Frontal cortex (tissue), 4 donors: ENCODE results near the gene APEH. TPM values are rescaled to one million over a fixed set of nuclear protein-coding genes. Genes with fewer than 3 reads are reported as not detected.

Experiments
- DNase-seq, 2 donors: peaks; one replicate each; pipeline ENCODE4 v3.0.0; 2012; ENCODE audit warnings: low spot score in 2 of 2
- FAIRE-seq: peaks from 2 replicates; lab custom pipeline; 2012; peaks lifted over from hg19 to GRCh38; lab: Jason Lieb, UNC
- total RNA-seq: library from RNA; depleted of rRNA; stranded (reverse); fragments of >200 nt; gene quantifications from one replicate; pipeline ENCODE4 v1.2.3, GENCODE V29; 2014
- donor health status: control.
- donor health status: control.
- donor health status: control.

The APEH gene
- total RNA-seq, 1 donor from 2014 or later = 66.0 TPM

DNA sequence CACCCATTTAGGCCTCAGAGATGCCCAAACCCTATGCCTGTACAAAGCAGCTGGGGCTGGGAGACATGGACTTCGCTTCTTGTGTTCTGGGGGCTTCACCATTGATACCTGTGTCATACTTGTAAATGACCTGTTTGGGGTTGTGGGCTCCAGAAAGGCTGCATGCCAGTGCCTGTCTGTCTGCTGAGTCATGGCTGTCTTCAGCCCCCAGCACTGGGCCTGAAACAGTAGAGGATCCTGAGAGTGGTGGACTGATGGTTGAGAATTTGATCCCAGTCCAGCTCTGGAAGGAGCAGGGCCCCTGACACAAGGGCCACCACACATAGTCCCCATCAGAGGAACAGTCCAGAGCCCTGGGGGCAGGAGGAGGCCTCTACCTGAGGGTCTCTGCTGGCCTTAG is 24.6 kb upstream of the APEH start:
- DNase-seq = no peak
- no peak for FAIRE-seq

DNA sequence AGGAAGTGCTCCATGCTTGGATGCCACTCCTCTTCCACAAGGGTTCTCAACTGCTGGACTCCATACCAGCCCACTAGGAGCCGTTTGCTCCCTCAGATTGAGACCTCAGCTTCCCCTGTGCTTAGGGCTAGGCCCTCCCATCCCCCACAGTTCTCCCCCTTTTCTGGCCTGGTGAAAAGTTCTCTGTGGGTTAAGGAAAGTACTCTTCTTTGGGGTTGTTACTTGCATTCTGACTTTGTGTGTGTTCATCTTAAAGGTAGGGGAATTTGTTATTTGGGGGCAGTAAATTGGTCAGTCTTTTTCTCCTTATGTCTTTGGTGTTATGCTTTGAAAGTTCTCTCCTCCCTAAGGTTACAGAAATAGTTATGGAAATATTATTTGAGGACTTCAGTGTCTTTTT is 24.0 kb upstream of the APEH start:
- FAIRE-seq (no peak), DNase-seq (no peak)

DNA sequence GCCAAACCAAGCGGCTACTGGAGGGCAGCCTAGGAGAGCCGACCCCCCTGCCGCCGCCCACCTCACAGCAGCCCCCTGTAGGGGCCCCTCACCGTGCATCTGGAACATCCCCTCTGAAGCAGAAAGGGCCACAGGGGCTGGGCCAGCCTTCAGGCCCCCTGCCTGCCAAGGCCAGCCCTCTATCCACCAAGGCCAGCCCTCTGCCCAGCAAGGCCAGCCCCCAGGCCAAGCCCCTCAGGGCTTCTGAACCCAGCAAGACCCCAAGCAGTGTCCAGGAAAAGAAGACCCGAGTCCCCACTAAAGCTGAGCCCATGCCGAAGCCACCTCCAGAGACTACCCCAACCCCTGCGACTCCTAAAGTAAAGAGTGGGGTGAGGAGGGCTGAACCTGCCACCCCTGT is 23.5 kb upstream of the APEH start:
- FAIRE-seq (no peak), DNase-seq (no peak)

DNA sequence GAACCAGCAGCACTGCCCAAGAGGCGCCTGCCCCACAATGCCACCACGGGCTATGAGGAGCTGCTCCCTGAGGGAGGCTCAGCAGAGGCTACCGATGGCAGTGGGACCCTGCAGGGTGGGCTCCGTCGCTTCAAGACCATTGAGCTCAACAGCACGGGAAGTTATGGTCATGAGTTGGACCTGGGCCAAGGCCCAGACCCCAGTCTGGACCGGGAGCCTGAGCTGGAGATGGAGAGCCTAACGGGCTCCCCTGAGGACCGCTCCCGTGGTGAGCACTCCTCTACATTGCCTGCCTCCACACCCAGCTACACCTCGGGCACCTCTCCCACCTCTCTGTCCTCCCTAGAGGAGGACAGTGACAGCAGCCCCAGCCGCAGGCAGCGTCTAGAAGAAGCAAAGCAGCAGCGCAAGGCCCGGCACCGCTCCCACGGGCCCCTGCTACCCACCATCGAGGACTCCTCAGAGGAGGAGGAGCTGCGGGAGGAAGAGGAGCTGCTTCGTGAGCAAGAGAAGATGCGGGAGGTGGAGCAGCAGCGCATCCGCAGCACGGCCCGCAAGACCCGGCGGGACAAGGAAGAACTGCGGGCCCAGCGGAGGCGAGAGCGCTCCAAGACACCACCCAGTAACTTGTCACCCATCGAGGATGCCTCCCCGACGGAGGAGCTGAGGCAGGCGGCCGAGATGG is 21.8 kb upstream of the APEH start:
- DNase-seq = no peak
- FAIRE-seq = no peak

DNA sequence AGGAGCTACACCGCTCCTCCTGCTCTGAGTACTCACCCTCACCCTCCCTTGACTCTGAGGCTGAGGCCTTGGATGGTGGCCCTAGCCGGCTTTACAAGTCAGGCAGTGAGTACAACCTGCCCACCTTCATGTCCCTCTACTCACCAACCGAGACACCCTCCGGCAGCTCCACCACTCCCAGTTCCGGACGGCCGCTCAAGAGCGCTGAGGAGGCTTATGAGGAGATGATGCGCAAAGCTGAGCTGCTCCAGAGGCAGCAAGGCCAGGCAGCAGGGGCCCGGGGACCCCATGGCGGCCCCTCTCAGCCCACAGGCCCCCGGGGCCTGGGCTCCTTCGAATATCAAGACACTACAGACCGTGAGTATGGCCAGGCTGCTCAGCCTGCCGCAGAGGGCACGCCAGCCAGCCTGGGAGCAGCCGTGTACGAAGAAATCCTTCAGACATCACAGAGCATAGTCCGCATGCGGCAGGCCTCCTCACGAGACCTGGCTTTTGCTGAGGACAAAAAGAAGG is 21.2 kb upstream of the APEH start:
- no peak for FAIRE-seq
- no peak for DNase-seq

DNA sequence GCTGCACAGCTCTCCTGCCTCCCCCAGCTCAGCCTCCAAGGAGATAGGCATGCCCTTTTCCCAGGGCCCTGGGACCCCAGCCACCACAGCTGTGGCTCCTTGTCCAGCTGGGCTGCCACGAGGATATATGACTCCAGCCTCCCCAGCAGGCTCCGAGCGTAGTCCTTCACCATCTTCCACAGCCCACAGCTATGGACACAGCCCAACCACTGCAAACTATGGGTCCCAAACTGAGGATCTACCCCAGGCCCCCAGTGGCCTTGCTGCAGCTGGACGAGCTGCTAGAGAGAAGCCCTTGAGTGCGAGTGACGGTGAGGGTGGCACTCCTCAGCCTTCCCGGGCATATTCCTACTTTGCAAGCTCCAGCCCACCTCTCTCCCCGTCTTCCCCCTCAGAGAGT is 20.5 kb upstream of the APEH start:
- no peak for FAIRE-seq
- no peak for DNase-seq

DNA sequence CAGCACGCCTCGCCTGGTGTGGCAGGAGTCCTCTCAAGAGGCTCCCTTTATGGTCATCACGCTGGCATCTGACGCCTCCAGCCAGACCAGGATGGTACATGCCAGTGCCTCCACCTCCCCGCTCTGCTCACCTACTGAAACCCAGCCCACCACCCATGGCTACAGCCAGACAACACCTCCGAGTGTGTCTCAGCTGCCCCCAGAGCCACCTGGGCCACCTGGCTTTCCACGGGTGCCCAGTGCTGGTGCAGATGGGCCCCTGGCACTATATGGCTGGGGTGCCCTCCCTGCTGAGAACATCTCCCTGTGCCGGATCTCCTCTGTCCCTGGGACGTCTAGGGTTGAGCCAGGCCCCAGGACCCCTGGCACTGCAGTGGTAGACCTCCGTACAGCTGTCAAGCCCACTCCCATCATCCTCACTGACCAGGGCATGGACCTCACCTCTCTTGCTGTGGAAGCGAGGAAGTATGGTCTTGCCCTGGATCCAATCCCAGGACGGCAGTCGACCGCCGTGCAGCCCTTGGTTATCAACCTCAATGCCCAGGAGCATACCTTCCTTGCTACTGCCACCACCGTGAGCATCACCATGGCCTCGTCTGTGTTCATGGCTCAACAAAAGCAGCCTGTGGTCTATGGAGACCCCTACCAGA is 19.9 kb upstream of the APEH start:
- FAIRE-seq (no peak), DNase-seq (no peak)

DNA sequence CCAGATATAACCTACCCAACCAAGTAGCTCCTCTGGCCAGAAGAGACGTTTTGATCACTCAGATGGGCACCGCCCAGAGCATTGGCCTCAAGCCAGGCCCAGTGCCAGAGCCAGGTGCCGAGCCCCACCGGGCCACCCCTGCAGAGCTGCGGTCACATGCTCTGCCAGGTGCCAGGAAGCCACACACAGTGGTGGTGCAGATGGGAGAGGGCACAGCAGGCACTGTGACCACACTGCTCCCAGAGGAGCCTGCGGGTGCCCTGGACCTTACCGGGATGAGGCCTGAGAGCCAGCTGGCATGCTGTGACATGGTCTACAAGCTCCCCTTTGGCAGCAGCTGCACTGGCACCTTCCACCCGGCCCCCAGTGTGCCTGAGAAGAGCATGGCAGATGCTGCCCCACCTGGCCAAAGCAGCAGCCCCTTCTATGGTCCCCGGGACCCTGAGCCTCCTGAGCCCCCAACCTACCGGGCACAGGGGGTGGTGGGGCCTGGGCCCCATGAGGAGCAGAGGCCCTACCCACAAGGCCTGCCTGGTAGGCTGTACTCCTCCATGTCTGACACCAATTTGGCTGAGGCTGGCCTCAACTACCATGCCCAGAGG is 19.1 kb upstream of the APEH start:
- DNase-seq (no peak), FAIRE-seq (no peak)

DNA sequence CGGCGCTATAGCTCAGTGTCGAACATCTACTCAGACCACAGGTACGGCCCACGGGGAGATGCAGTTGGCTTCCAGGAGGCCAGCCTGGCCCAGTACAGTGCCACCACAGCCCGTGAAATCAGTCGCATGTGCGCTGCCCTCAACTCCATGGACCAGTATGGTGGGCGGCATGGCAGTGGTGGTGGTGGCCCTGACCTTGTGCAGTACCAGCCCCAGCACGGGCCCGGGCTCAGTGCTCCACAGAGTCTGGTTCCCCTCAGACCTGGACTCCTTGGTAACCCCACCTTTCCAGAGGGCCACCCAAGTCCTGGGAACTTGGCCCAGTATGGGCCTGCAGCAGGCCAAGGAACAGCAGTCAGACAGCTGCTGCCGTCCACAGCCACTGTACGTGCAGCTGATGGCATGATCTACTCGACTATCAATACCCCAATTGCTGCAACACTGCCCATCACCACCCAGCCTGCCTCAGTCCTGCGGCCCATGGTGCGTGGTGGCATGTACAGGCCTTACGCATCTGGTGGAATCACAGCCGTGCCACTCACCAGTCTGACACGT is 18.3 kb upstream of the APEH start:
- no peak for FAIRE-seq

DNA sequence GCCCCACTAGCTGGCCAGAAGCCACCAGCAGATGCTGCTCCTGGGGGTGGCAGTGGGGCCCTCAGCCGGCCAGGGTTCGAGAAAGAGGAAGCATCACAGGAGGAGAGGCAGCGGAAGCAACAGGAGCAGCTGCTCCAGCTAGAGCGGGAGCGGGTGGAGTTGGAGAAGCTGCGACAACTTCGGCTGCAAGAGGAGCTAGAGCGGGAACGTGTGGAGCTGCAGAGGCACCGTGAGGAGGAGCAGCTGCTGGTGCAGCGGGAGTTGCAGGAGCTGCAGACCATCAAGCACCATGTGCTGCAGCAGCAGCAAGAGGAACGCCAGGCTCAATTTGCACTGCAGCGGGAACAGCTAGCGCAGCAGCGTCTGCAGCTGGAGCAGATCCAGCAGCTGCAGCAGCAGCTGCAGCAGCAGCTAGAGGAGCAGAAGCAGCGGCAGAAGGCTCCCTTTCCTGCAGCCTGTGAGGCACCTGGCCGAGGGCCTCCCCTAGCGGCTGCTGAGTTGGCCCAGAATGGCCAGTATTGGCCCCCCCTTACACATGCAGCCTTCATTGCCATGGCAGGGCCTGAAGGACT is 17.5 kb upstream of the APEH start:
- no peak for FAIRE-seq
- no peak for DNase-seq

More for the DNA sequence above, 18.3 kb upstream of the APEH start:
- no peak for DNase-seq

DNA sequence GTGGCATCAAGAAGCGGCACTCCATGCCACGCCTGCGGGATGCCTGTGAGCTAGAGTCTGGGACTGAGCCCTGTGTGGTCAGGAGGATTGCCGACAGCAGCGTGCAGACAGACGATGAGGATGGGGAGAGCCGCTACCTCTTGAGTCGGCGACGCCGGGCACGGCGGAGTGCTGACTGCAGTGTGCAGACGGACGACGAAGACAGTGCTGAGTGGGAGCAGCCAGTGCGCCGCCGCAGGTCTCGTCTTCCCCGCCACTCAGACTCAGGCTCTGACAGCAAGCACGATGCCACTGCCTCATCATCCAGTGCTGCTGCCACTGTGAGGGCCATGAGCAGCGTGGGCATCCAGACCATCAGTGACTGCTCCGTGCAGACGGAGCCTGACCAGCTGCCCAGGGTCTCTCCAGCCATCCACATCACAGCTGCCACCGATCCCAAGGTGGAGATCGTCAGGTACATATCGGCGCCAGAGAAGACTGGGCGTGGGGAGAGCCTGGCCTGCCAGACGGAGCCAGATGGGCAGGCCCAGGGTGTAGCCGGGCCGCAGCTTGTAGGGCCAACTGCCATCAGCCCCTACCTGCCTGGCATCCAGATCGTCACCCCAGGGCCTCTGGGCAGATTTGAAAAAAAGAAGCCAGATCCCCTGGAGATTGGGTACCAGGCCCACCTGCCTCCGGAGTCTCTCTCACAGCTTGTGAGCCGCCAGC is 16.8 kb upstream of the APEH start:
- FAIRE-seq (no peak), DNase-seq (no peak)

DNA sequence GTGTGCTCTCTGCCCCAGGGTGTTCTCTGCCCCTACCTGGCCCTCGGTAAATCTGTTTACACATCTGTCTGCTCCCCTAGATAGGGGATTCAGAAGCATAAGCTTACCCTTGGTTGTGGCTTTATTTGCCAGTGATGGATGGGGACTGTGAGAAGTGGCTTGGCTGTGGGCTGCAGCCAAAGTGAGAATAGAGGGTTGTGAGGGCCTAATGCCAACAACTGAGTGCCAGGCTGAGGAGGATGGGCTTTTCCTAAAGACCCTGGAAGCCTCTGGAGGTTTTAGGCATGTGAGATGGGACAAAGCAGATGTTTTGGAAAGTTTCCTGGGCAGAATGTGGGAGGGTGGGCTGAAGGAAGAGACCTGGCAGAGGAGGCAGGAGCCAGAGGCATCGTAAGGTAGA is 15.4 kb upstream of the APEH start:
- no peak for FAIRE-seq

DNA sequence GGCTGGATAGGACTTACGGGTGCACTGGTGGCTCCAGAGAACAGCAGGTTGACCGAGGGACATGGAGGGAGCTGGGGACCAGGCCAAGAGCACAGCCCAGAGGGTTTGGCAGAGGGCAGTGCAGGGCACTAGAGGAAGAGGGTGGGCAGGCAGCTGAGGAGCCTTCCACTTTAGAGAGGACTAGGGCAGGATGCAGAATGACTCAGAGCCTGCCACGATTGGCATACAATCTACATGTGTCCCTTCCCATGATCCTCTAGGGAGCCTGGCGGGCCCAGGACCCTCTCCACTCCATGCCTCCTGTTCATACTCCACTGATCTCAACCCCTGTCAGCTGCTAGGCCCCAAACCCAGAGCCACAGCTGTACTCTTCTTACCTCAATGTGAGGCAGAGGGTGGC is 14.4 kb upstream of the APEH start:
- DNase-seq (no peak), FAIRE-seq (no peak)

More for the DNA sequence above, 15.4 kb upstream of the APEH start:
- DNase-seq = no peak

DNA sequence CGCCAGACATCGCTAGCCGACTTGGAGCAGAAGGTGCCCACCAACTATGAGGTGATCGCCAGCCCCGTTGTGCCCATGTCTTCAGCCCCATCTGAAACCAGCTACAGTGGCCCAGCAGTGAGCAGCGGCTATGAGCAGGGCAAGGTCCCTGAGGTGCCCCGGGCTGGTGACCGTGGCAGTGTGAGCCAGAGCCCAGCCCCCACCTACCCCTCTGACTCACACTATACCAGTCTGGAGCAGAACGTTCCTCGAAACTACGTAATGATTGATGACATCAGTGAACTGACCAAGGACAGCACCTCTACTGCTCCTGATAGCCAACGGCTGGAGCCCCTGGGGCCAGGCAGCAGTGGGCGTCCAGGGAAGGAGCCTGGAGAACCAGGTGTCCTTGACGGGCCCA is 12.9 kb upstream of the APEH start:
- FAIRE-seq (no peak), DNase-seq (no peak)

DNA sequence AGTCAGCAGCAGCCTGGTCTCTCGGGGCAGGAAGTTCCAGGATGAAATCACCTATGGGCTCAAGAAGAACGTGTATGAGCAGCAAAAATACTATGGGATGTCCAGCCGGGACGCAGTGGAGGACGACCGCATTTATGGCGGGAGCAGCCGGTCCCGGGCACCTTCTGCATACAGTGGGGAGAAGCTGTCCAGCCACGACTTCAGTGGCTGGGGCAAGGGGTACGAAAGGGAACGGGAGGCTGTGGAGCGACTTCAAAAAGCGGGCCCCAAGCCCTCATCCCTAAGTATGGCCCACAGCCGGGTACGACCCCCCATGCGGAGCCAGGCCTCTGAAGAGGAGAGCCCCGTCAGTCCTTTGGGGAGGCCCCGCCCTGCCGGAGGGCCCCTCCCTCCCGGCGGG is 12.1 kb upstream of the APEH start:
- no peak for DNase-seq
- FAIRE-seq = no peak

DNA sequence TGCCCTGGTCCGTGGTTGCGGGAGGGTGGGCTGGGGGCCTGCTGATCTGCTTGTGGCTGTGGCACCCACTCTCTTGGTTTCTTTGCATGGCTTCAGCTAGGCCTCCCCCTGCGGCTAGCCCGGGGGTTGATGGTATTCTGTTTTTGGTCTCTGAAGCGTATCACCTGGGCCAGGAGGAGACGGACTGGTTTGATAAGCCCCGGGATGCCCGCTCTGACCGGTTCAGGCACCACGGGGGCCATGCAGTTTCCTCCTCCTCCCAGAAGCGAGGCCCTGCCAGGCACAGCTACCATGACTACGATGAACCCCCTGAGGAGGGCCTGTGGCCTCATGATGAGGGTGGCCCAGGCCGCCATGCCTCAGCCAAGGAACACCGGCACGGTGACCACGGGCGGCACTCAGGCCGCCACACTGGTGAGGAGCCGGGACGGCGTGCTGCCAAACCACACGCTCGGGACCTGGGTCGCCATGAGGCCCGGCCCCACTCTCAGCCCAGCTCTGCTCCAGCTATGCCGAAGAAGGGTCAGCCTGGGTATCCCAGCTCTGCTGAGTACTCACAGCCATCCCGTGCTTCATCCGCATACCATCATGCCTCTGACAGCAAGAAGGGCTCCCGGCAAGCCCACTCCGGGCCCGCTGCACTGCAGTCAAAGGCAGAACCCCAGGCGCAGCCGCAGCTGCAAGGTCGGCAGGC is 11.3 kb upstream of the APEH start:
- FAIRE-seq (no peak), DNase-seq (no peak)

DNA sequence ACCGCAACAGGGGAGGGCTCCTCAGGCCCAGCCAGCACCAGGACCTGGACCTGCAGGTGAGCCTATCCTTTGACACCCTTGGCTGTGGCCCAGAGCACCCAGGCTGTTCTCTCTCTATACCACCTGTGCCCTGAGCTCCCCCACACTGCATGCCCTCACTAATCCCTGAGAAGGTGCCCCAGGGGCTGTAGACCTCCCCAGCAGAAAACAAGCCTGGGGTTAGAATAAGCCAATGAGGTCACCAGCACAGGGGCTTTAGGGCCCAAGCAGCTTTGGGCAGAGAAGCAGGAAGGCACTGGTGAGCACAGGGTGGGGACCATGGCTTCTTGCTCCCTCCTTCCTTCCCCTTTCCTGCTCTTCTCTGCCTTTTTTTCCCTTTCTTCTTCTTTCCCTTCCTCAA is 10.3 kb upstream of the APEH start:
- FAIRE-seq (no peak), DNase-seq (no peak)

DNA sequence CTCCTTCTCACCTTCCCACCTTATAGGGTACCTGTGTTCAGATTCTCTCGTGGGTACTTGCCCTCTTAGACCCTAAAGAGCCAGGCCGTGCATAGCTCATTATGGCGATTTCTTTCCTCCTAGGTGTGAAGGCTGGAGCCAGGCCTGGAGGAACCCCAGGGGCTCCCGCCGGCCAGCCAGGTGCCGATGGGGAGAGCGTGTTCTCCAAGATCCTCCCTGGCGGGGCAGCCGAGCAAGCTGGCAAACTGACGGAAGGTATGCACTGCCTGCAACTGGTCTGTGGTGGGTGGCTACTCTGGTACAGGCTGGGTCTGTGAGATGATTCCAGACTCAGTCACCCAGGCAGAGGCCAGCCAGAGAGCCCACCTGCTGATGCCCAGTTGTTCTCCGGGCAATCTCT is 9.9 kb upstream of the APEH start:
- FAIRE-seq (no peak), DNase-seq (no peak)

DNA sequence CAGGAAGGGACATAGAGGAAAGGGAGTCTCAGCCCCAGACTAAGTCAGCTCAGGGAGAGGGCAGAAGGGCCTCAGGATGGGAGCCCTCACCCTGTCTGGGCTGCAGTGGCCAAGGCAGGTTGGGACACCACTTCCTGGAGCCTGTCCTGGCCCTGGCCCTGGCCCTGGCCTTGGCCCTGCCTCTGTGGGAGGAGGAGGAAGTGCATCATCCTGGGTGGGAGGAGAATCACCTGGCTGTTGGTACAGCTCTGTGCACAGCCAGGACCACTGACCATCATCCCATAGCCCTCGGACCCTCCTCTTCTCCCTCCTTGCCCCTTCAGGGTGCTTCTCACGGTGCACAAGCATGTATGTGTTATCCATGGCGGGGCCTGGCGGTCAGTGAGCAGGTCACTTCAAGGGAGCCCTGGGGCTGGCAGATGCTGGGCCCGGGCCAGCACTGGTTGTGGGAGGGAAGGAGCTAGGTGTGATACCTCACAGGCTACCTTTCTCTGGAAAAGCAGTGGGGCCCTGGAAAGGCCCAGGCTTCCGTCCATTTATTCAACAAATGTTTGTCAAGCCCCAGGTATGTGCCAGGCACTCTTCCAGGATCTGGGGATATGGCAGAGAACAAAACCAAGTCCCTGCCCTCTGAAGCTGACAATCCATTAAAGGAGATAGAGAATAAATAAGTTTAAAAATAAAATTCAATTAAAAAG is 8.2 kb upstream of the APEH start:
- no peak for DNase-seq
- no peak for FAIRE-seq
